ENCODE results near the gene CLIC5.
"Not testable (repeated sequence)": the region's sequence is repeated elsewhere in the genome, so short reads cannot be mapped to it uniquely, and the experiment has no call there.

Gene CLIC5

GRCh38 chr6:45959534-45960145, 56.0 kb downstream of the CLIC5 start:
- DNase-seq: no peak

- DNase-seq: no peak
These were observed 59.0 kb downstream of the CLIC5 start for GRCh38 chr6:45956663-45957062.

- DNase-seq: no peak
These were observed 59.5 kb downstream of the CLIC5 start for GRCh38 chr6:45956176-45956575.

GRCh38 chr6:45955597-45955996, 60.1 kb downstream of the CLIC5 start:
- DNase-seq: no peak

- no peak for DNase-seq
These were observed 63.1 kb downstream of the CLIC5 start for GRCh38 chr6:45952546-45952945.

- DNase-seq: no peak
These were observed 63.5 kb downstream of the CLIC5 start for GRCh38 chr6:45952168-45952529.

- DNase-seq: no peak
These were observed 64.1 kb downstream of the CLIC5 start for GRCh38 chr6:45951321-45952167.

GRCh38 chr6:45949256-45949655, 66.4 kb downstream of the CLIC5 start:
- DNase-seq: no peak

- DNase-seq: no peak
These were observed 67.9 kb downstream of the CLIC5 start for GRCh38 chr6:45947807-45948206.

- DNase-seq: no peak
These were observed 68.8 kb downstream of the CLIC5 start for GRCh38 chr6:45946887-45947286.

- no peak for DNase-seq
These were observed 69.3 kb downstream of the CLIC5 start for GRCh38 chr6:45946352-45946751.

- no peak for DNase-seq
These were observed 72.7 kb downstream of the CLIC5 start for GRCh38 chr6:45942953-45943352.

GRCh38 chr6:45933855-45934254, 81.8 kb downstream of the CLIC5 start:
- DNase-seq: no peak

- DNase-seq: no peak
These were observed 84.4 kb downstream of the CLIC5 start for GRCh38 chr6:45931232-45931631.

GRCh38 chr6:45930420-45931040, 85.1 kb downstream of the CLIC5 start:
- DNase-seq: peak; percentile 1 to 24 (median 15)

- DNase-seq: no peak
These were observed 86.0 kb downstream of the CLIC5 start for GRCh38 chr6:45929421-45930361.

- DNase-seq: no peak
These were observed 86.8 kb downstream of the CLIC5 start for GRCh38 chr6:45928721-45929305.

- DNase-seq: no peak
These were observed 88.0 kb downstream of the CLIC5 start for GRCh38 chr6:45927421-45928320.

GRCh38 chr6:45926423-45926822, 89.2 kb downstream of the CLIC5 start:
- DNase-seq: not testable (repeated sequence)

- DNase-seq: no peak
These were observed 90.8 kb downstream of the CLIC5 start for GRCh38 chr6:45924763-45925342.

- no peak for DNase-seq
These were observed 91.7 kb downstream of the CLIC5 start for GRCh38 chr6:45923831-45924391.

All from activated naive CD4-positive, alpha-beta T cell (primary cell).